ENCODE measurements around the gene ENPP1.

The ENPP1 gene

DNA sequence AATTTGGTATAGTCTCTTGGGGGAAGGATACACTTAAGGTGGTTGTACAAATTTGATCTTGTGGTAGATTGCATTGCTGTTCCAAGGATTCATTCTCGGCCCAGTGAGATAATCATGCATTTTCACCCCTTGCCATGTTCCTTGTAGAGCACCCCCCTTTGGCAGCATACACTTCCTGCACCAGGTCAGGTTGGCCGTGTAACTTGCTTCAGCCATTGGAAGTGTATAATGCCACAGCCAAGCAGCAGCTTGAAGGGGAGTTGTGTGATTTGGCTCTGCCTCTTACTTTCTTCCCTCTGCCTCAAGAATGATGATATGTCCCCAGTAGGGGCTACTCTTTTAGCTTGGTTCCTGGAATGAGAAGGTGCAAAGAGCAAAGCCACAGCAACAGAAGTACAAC is 121.4 kb downstream of the ENPP1 start:
- H2BK15ac ChIP-seq (replicated peaks; ENCODE audit: low read depth): no peak overlapping the region
- no peaks in the 10 kb centered on the region for H3K4me1 ChIP-seq (ENCODE audit: control insufficient read depth, low read depth, low read length)
- no peak overlapping the region for H3K23ac ChIP-seq (ENCODE audit: low read length)
- no peak overlapping the region for H3K9ac ChIP-seq (ENCODE audit: low read length)
- H3K27me3 ChIP-seq (ENCODE audit: insufficient read depth, low read length, poor library complexity): no peaks in the 10 kb centered on the region
- H2AK5ac ChIP-seq (ENCODE audit: low read length): no peak overlapping the region
- no peak overlapping the region for H2BK120ac ChIP-seq (ENCODE audit: low read depth, low read length)
- H4K8ac ChIP-seq (ENCODE audit: low read depth, low read length): no peak overlapping the region
- H3K18ac ChIP-seq (ENCODE audit: low read length): no peak overlapping the region
- no peak overlapping the region for H3K4me2 ChIP-seq (ENCODE audit: low read length)
- no peak overlapping the region for H3K4me3 ChIP-seq (ENCODE audit: low read length)
- no peak overlapping the region for H3K4ac ChIP-seq (ENCODE audit: low read depth, low read length)
- no peak overlapping the region for H3K27ac ChIP-seq (ENCODE audit: low read depth, low read length)
- no peak overlapping the region for H2BK5ac ChIP-seq (ENCODE audit: low read length)
- H3K79me1 ChIP-seq (ENCODE audit: low read length): peaks cover 1% of the 10 kb centered on the region
- H3K79me2 ChIP-seq (ENCODE audit: control insufficient read depth, insufficient read depth, low read length): no peaks in the 10 kb centered on the region
- H4K5ac ChIP-seq (ENCODE audit: low read length): no peak overlapping the region
- no peaks in the 10 kb centered on the region for H3K36me3 ChIP-seq (ENCODE audit: control insufficient read depth, insufficient read depth, low read length)
- WGBS (ENCODE audit: extremely low coverage, insufficient coverage, low lambda C conversion rate): no CpG with 5 or more reads among the region's 2 CpGs
- peak; percentile 60 for DNase-seq
- no peak overlapping the region for H3K56ac ChIP-seq (ENCODE audit: low read length)

GRCh38 chr6:131929976-131930375 is 122.2 kb downstream of the ENPP1 start:
- Histone ChIP-seq H3K27ac (ENCODE audit: low read depth, low read length) (no peak overlapping the region), H2BK120ac (ENCODE audit: low read depth, low read length) (no peak overlapping the region), H3K4me1 (ENCODE audit: control insufficient read depth, low read depth, low read length) (no peaks in the 10 kb centered on the region), H2AK5ac (ENCODE audit: low read length) (no peak overlapping the region), H3K36me3 (ENCODE audit: control insufficient read depth, insufficient read depth, low read length) (no peaks in the 10 kb centered on the region), H3K79me1 (ENCODE audit: low read length) (peaks cover 1% of the 10 kb centered on the region), H3K23ac (ENCODE audit: low read length) (no peak overlapping the region), H3K4ac (ENCODE audit: low read depth, low read length) (no peak overlapping the region), H2BK15ac (replicated peaks; ENCODE audit: low read depth) (no peak overlapping the region), H4K5ac (ENCODE audit: low read length) (no peak overlapping the region), H4K8ac (ENCODE audit: low read depth, low read length) (no peak overlapping the region), H3K9ac (ENCODE audit: low read length) (no peak overlapping the region), H3K56ac (ENCODE audit: low read length) (no peak overlapping the region), H3K79me2 (ENCODE audit: control insufficient read depth, insufficient read depth, low read length) (no peaks in the 10 kb centered on the region), H3K4me2 (ENCODE audit: low read length) (no peak overlapping the region), H3K18ac (ENCODE audit: low read length) (no peak overlapping the region), H2BK5ac (ENCODE audit: low read length) (no peak overlapping the region), H3K27me3 (ENCODE audit: insufficient read depth, low read length, poor library complexity) (no peaks in the 10 kb centered on the region), H3K4me3 (ENCODE audit: low read length) (no peak overlapping the region)
- WGBS (ENCODE audit: extremely low coverage, insufficient coverage, low lambda C conversion rate): no CpG with 5 or more reads among the region's 1 CpG
- DNase-seq: no peak

- H4K8ac ChIP-seq (ENCODE audit: low read depth, low read length): no peak overlapping the region
- no peak overlapping the region for H2BK120ac ChIP-seq (ENCODE audit: low read depth, low read length)
- no peak for DNase-seq
- H3K4me3 ChIP-seq (ENCODE audit: low read length): no peak overlapping the region
- H2AK5ac ChIP-seq (ENCODE audit: low read length): no peak overlapping the region
- H3K4ac ChIP-seq (ENCODE audit: low read depth, low read length): no peak overlapping the region
- H2BK15ac ChIP-seq (replicated peaks; ENCODE audit: low read depth): no peak overlapping the region
- no peaks in the 10 kb centered on the region for H3K4me1 ChIP-seq (ENCODE audit: control insufficient read depth, low read depth, low read length)
- no peak overlapping the region for H4K5ac ChIP-seq (ENCODE audit: low read length)
- H3K79me2 ChIP-seq (ENCODE audit: control insufficient read depth, insufficient read depth, low read length): no peaks in the 10 kb centered on the region
- H3K18ac ChIP-seq (ENCODE audit: low read length): no peak overlapping the region
- peaks cover 1% of the 10 kb centered on the region for H3K79me1 ChIP-seq (ENCODE audit: low read length)
- no peak overlapping the region for H3K4me2 ChIP-seq (ENCODE audit: low read length)
- H3K9ac ChIP-seq (ENCODE audit: low read length): no peak overlapping the region
- no CpG with 5 or more reads among the region's 2 CpGs for WGBS (ENCODE audit: extremely low coverage, insufficient coverage, low lambda C conversion rate)
- H3K56ac ChIP-seq (ENCODE audit: low read length): no peak overlapping the region
- H3K27ac ChIP-seq (ENCODE audit: low read depth, low read length): no peak overlapping the region
- no peak overlapping the region for H2BK5ac ChIP-seq (ENCODE audit: low read length)
- no peak overlapping the region for H3K23ac ChIP-seq (ENCODE audit: low read length)
- H3K27me3 ChIP-seq (ENCODE audit: insufficient read depth, low read length, poor library complexity): no peaks in the 10 kb centered on the region
- no peaks in the 10 kb centered on the region for H3K36me3 ChIP-seq (ENCODE audit: control insufficient read depth, insufficient read depth, low read length)
These were observed 123.4 kb downstream of the ENPP1 start for GRCh38 chr6:131931063-131931750.

DNA sequence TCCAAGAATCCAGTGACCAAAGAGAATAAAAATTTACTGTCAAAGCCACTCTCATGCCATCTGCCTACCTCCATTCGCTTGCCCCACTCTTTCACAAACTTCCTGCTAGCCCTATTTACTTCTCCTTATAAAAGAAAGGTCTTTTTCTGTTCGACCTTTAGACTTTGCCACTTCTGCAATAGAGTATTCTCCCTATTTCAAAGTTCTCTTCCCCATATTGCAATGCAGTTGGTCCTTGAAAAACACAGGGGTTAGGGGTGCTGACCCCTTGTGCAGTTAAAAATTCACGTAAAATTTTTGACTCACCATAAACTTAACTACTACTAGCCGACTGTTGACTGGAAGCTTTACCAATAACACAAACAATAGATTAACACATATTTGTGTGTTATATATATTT is 128.3 kb downstream of the ENPP1 start:
- no peak overlapping the region for H2BK15ac ChIP-seq (replicated peaks; ENCODE audit: low read depth)
- H4K5ac ChIP-seq (ENCODE audit: low read length): no peak overlapping the region
- H3K4me2 ChIP-seq (ENCODE audit: low read length): no peak overlapping the region
- no peak overlapping the region for H2BK5ac ChIP-seq (ENCODE audit: low read length)
- no peak overlapping the region for H3K9ac ChIP-seq (ENCODE audit: low read length)
- no peak overlapping the region for H3K4me3 ChIP-seq (ENCODE audit: low read length)
- H3K4ac ChIP-seq (ENCODE audit: low read depth, low read length): no peak overlapping the region
- H3K27ac ChIP-seq (ENCODE audit: low read depth, low read length): no peak overlapping the region
- no peak for DNase-seq
- peaks cover 2% of the 10 kb centered on the region for H3K4me1 ChIP-seq (ENCODE audit: control insufficient read depth, low read depth, low read length)
- H4K8ac ChIP-seq (ENCODE audit: low read depth, low read length): no peak overlapping the region
- H2BK120ac ChIP-seq (ENCODE audit: low read depth, low read length): no peak overlapping the region
- no peak overlapping the region for H3K23ac ChIP-seq (ENCODE audit: low read length)
- no peaks in the 10 kb centered on the region for H3K27me3 ChIP-seq (ENCODE audit: insufficient read depth, low read length, poor library complexity)
- no peak overlapping the region for H2AK5ac ChIP-seq (ENCODE audit: low read length)
- peaks cover 1% of the 10 kb centered on the region for H3K79me1 ChIP-seq (ENCODE audit: low read length)
- H3K79me2 ChIP-seq (ENCODE audit: control insufficient read depth, insufficient read depth, low read length): no peaks in the 10 kb centered on the region
- H3K18ac ChIP-seq (ENCODE audit: low read length): no peak overlapping the region
- no peak overlapping the region for H3K56ac ChIP-seq (ENCODE audit: low read length)
- no peaks in the 10 kb centered on the region for H3K36me3 ChIP-seq (ENCODE audit: control insufficient read depth, insufficient read depth, low read length)
- WGBS (ENCODE audit: extremely low coverage, insufficient coverage, low lambda C conversion rate): no CpG with 5 or more reads among the region's 4 CpGs

DNA sequence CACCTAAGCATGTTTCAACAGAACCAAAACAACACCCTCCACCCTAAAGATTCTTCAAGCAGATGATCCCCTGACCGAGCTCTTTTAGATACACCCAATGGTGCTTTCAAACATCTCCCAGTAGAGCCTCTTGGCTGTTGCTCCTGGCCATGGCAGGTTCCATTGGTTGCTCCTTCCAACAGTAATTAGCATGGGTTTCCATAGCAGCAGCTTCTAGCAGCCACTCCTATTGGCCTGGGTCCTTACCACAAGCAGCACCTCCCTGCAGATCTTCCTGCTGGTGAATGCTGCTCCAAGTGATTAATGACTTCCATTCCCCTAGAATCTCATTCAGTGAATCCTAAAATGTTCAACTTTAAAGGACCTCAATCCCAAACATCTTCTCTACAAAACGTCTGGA is 129.4 kb downstream of the ENPP1 start:
- no peak overlapping the region for H3K4ac ChIP-seq (ENCODE audit: low read depth, low read length)
- no peak overlapping the region for H4K5ac ChIP-seq (ENCODE audit: low read length)

More for the DNA sequence above, 129.4 kb downstream of the ENPP1 start:
- H3K79me2 ChIP-seq (ENCODE audit: control insufficient read depth, insufficient read depth, low read length): no peaks in the 10 kb centered on the region
- H3K79me1 ChIP-seq (ENCODE audit: low read length): no peaks in the 10 kb centered on the region
- H3K4me3 ChIP-seq (ENCODE audit: low read length): no peak overlapping the region
- H3K27me3 ChIP-seq (ENCODE audit: insufficient read depth, low read length, poor library complexity): no peaks in the 10 kb centered on the region
- H3K9ac ChIP-seq (ENCODE audit: low read length): no peak overlapping the region
- no peak overlapping the region for H3K23ac ChIP-seq (ENCODE audit: low read length)
- H3K27ac ChIP-seq (ENCODE audit: low read depth, low read length): no peak overlapping the region
- DNase-seq: no peak
- peaks cover 2% of the 10 kb centered on the region for H3K4me1 ChIP-seq (ENCODE audit: control insufficient read depth, low read depth, low read length)
- no peak overlapping the region for H3K4me2 ChIP-seq (ENCODE audit: low read length)
- H4K8ac ChIP-seq (ENCODE audit: low read depth, low read length): no peak overlapping the region
- no peak overlapping the region for H2BK120ac ChIP-seq (ENCODE audit: low read depth, low read length)
- H2BK5ac ChIP-seq (ENCODE audit: low read length): no peak overlapping the region
- no peaks in the 10 kb centered on the region for H3K36me3 ChIP-seq (ENCODE audit: control insufficient read depth, insufficient read depth, low read length)
- no peak overlapping the region for H2BK15ac ChIP-seq (replicated peaks; ENCODE audit: low read depth)
- no peak overlapping the region for H3K56ac ChIP-seq (ENCODE audit: low read length)
- no peak overlapping the region for H3K18ac ChIP-seq (ENCODE audit: low read length)
- no CpG with 5 or more reads among the region's 2 CpGs for WGBS (ENCODE audit: extremely low coverage, insufficient coverage, low lambda C conversion rate)
- no peak overlapping the region for H2AK5ac ChIP-seq (ENCODE audit: low read length)

Data from mesendoderm (in vitro differentiated cells).